RPMI7951 (cell line): ENCODE measurements around the gene COX7B. TPM values are rescaled to one million over a fixed set of nuclear protein-coding genes. Genes with fewer than 3 reads are reported as not detected.
"Not testable (repeated sequence)": the region's sequence is repeated elsewhere in the genome, so short reads cannot be mapped to it uniquely, and the experiment has no call there.

Experiments used
- DNase-seq: peaks from one replicate; pipeline ENCODE4 v3.0.0-alpha.2; 2012; ENCODE audit warnings: low read depth
- total RNA-seq: library from RNA; depleted of rRNA; stranded (reverse); fragments of >200 nt; shearing (Covaris generic); gene quantifications from 2 replicates; pipeline ENCODE4 v1.2.3, GENCODE V29; 2014; rRNA removed

Gene COX7B, protein sequence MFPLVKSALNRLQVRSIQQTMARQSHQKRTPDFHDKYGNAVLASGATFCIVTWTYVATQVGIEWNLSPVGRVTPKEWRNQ
- total RNA-seq, result 915 and 1,058 TPM in 2 replicates

DNA sequence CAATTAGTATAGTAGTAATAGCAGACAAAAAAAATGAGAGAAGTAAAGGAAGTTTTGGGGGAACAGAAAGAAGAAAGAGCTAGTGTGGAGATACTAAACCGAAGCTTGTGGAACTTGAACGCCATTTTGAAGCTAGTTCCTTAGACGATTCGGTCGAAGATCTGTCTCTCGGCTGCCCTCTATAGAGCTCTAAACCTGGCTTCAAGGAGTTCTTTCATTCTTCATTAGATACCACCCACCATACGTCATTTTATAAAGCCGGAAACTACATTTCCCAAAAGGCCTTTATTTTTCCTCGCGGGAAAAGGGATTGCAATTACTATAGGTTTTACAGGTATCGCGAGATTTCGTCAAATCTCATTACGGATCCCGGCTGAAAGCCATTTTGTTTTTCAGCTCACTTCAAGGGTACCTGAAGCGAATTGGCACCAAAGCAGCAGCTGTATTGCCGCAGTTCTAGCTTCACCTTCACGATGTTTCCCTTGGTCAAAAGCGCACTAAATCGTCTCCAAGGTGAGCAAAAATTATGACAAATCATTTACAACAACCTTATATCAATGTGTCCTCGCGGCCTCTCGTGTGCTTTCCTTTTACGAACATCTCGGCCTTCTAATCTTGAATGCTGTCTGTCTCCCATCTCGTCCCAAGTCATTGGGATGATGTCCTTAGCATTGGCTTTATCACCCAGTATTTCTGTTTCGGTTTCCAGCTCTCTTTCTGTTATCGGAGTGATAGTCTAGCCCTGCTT is at the start of gene COX7B:
TSS of gene COX7B (plus strand) at position 388 of the 748 bp plus-strand sequence. CDS start at position 474, 86 bp downstream.
- peak; percentile 98 for DNase-seq

DNA sequence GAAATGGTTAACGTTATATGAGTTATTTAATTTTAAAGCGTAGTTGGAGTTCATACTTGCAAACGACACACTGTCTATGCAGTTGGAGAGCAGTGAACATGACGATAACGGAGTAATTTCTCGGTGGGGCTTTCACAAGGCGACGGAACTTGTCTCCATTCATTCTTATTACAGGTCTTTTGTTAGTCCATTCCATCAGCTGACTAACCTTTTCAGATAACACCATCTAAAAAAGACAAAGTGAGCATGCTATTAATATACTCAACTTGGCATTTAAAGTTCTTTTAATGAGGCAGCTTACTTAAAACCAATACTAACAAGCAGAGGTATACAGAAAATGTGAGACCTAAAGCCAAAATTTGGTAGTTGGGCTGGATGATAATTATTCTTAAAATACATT is 23.9 kb upstream of the COX7B start:
- no peak for DNase-seq

DNA sequence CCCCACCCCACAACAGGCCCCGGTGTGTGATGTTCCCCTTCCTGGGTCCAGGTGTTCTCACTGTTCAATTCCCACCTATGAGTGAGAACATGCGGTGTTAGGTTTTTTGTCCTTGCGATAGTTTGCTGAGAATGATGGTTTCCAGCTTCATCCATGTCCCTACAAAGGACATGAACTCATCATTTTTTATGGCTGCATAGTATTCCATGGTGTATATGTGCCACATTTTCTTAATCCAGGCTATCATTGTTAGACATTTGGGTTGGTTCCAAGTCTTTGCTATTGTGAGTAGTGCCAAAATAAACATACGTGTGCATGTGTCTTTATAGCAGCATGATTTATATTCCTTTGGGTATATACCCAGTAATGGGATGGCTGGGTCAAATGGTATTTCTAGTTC is 17.9 kb upstream of the COX7B start:
- DNase-seq, result not testable (repeated sequence)

DNA sequence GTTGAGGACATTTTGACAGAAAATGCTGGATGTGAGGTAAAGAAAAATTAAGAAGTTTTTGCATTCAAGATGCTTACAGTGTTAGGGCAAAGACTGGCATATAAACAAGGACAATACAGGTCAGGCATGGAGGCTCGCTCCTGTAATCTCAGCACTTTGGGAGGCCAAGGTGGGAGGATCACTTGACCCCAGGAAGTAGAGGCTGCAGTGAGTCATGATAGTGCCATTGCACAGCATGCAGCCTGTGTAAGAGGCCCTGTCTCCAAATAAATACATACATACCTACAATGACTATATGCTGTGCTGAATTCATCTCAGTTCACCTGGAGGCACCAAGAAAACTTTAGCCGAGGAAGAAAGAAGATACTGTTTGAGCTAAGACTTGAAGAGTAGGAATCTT is 6.4 kb upstream of the COX7B start:
- DNase-seq, result no peak

DNA sequence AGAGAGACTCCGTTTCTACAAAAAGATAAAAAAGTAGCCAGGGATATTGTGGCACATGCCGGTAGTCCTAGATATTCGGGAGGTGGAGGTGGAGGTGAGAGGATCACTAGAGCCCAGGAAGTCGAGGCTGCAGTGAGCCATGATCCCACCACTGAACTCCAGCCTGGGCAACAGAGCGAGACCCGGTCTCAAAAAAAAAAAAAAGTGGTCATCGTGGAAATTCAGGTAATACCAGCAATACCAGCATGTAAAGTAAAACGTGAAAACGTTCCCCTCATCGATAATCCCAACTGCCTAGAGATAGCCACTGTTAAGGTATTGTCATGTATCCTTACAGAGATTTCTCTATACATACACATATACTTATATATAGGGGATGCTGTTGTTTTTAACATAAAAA is 5.6 kb upstream of the COX7B start:
- DNase-seq, result no peak

DNA sequence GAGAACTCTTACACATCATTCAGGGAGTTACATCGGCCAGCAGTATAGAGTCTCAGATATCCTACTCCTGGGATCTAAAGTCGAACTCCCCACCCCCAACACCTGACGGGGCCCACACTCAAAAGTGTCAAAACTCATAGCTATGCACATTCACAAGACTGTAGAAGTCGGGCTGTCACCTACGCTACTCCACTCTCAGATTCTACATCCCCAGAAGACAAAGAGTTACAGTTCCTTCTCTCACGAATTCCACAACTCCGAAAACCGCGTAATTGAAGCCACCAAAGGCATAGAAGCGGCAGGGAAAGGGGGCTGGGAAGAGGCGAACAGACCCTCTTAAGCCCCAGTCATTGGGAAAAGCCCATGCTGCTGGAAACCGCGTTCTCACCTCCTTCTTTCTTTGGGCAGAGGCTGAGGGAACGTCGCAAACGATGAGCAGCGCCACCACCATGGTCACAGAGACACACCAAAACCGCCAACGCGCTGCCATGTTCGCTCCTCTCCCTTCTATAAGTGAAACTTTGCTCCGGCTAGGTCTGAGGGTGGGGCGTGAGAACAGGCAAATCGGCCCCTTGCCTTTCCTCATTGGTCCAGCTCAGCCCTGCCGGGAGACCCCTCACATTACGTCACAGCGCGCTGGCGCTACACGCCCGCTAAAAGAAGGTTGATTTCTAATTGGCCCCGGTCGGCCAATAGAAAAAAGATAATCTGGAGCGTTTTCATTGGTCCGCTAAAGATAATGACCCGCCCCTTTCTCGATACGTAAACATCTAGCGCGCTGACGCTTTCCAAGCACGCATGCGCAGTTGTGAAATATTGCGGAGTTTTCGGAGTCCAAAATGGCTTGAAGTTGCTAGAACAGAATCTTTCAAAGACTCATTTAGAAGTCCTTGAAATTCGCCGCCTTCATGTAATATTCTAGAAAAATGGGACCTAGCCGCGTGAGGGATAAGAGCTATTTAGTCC is 4.1 kb upstream of the COX7B start, which contains the start of gene MAGT1:
TSS of gene MAGT1 (minus strand) at position 515 of the 966 bp plus-strand sequence. CDS start at position 490, 25 bp downstream.
- peak; percentile 98 for DNase-seq

DNA sequence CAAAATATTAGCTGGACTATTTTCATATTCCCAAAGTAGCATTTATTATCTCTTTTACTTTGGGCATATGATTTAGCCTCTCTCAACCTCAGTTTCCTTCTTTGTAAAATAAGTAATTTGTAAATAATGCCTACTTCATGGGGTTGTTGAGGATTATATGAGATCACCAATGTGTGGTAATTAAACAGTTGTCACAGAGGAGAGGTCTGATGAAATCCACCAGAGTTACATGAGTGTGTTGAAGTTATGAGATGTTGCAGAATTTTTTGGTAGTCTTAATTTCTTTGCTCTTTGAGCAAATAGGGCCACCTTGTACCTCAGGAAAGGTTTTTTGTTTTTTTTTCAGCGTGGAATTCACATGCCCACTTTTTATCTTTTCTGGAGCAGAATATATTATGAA is 1.4 kb downstream of the COX7B start:
- no peak for DNase-seq

DNA sequence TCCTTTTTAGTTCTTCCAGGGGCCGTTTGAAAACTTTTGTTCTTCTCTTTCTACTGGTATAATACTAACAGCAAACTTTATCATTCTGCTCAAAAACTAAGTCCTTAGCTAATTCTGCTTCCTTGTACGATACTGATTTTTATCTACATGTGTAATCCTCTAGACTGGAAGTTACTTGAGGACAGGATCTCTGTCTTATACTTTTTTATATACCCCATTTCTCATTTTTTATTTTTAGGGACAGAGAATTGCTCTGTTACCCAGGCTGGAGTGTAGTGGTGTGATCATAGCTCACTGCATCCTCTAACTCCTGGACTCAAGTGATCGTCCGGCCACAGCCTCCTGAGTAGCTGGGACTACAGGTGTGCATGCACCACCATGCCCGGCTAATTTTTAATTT is 2.2 kb downstream of the COX7B start:
- DNase-seq, result no peak

DNA sequence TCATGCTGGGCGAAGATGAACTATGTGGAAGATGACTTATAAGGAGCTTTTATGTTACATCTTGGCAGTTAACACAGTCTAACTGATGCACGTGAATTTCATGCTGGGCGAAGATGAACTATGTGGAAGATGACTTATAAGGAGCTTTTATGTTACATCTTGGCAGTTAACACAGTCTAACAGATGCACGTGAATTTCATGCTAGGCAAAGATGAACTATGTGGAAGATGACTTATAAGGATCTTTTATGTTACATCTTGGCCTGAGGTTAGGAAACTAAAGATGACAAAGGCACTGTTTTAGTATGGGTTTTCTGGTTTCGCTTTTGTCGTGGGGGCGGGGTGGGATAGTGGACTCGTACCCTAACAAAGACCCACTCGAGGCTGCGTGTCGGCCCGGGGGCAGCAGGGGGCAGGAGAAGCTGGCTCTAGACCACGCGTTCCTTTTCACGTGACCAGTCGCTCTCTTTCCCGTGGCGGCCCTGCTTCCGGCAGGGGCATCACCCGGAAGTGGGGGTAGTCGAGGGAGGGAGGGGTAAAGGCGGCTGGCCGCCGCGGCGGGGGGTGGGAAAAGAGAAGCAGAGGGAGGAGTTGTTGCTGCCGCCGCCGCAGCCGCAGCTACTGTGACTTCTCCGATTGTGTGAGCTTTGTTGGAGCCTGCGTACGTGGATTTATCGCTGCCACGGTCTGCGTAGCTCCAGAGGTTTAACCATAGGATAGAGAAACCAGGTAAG is 11.0 kb downstream of the COX7B start, which contains the start of gene ATP7A:
TSS of gene ATP7A (plus strand) at position 586 of the 733 bp plus-strand sequence. CDS start 60,949 bp downstream, outside the sequence.
- peak; percentile 94 for DNase-seq

DNA sequence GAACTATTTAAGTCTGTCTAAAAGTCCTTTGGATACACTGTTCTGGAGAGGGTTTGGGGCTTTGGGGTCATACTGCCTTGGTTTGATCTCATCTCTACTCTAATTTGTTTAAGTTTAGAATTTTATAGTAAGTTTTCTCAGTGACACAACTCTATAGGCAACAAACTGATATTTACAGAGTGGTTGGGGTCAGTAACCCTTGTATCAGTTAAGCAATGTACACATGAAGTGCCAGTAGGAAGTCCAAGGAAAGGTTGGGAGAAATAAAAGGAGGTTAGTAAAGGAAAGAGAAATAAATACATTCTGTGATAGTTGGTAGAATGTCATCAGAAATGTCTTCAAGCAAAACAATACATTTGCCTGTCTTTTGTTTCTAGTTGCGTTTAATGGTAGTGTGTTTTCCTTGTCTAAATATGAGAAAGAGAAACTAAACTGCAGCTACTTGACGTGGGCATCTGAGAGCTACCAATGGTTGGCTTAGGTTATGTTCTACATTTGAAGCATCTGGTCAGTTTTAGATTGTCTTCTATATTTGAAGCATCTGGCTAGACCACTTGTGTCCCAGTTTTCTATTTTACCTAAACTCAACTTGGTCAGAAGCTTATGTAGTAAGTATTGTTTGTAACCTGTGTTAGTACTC is 18.1 kb downstream of the COX7B start:
- DNase-seq, result no peak

DNA sequence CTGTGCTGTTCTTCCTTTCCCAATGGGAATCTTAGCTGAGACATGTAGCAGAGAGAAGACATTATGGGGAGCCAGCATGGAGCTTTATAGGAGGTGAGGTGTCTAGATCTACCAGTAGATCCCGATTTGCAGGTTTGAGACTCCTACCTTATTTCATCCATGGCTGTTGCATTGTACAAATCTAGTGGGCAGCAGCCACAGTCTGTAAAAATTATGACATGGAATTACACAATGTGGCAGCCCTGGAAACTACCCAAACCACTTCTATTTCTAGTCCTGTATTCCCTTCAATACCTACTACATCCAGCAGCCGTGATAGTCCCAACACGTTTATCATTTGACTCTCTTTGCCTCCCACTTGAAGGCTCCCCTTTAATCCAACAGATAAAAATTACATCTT is 19.3 kb downstream of the COX7B start:
- DNase-seq, result peak; percentile 28

DNA sequence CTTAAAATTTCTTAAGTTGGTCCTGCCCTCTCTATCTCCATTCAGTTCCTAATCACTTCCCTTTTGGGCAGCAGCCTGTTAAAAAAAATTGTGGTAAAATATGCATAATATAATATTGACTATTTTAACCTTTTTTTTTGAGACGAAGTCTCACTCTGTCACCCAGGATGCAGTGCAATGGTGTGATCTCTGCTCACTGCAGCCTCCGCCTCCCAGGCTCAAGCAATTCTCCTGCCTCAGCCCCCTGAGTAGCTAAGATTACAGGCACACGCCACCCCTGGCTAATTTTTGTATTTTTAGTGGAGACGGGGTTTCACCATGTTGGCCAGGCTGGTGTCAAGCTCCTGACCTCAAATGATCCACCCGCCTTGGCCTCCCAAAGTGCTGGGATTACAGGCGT is 20.1 kb downstream of the COX7B start:
- not testable (repeated sequence) for DNase-seq

DNA sequence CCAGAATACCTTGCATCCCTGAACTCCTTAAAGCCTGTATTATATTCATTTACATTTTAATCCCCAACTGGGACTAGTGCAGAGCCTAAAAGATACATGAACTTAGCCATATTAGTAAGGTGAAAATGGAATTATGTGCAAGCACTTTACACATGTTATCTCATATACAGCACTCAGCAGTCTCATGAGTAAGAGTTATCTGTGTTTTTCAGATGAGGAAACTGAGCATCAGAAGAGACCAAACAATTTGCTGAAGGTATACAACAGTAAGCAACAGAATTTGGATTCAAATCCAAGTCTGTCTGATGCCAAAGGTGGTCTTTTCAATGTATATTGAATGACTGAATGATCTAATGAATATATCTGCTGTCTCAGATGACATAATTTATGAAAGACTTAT is 23.5 kb downstream of the COX7B start:
- no peak for DNase-seq

DNA sequence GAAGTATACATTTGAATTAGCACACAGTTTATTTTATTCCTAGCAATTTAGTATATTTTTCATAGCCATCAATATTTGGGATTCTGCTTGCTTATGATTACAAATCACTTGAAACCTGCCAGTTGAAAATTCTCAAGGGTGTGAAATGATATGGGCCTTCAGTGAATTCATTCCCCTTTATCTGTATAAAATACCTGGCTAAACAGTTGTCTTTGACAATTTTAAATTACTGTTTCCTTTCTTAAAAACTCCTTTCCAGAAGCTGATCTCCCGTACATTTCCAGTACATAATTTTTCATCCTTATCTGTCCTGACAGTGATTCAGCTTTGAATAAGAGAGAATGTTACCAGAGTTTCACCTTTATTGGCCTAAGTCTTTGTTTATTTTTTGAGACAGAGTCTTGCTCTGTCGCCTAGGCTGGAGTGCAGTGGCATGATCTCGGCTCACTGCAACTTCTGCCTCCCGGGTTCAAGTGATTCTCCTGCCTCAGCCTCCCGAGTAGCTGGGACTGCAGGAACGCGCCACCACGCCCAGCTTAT is 25.1 kb downstream of the COX7B start:
- no peak for DNase-seq

DNA sequence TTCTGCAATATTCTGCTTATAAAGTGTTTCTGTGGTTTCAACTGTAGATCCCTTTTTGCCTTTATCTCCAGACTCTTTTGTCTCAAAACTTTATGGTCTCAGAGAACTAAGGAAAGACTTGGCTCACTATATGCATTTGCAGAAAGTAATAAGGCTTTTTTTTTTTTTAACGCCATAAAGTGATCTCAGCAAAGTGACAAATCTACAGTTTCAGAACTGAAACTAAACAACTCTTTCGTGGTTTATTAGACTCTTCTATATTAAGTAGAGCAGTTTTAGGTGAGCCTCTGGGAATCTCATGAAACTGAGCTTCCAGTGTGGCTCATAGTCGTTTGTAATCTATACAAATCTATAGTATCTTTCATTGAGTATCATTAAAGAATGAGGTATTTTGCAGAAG is 26.5 kb downstream of the COX7B start:
- DNase-seq, result no peak

DNA sequence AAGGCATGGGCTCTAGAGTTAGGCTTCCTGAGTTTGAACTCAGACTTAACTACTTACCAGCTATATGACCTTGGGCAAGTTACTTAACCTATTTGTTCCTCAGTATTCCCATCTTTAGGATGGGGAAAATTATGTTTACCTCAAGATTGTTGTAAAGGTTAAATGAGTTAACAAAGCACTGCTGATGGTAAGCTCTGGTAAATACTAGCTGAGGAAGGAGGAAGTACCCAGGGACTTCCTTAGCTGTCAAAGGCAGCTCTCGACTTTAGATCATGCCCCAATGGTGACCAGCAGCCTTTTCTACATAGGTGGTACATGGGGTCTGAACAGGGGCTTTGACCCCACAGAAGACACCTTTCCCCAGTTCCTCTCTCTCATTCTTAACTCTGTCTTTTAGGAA is 31.3 kb downstream of the COX7B start:
- DNase-seq, result no peak

DNA sequence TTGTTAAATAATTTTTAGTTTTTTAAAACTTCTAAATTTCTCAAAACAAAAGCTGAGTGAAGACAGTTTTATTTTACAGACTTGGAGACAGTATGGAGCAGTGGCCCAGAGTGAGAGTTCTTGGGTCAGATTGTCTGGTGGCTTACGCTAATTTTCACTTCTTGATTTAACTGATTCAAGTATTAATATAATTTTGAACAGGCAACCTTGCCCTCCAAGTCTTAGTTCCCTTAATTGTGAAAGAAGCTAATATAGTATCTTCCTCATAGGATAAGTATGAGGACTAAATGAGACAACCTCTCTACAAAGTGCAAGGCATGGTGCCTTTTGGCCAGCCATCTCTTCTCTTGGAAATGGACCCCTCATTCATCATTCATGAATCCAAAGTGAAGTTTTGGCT is 36.6 kb downstream of the COX7B start:
- no peak for DNase-seq

DNA sequence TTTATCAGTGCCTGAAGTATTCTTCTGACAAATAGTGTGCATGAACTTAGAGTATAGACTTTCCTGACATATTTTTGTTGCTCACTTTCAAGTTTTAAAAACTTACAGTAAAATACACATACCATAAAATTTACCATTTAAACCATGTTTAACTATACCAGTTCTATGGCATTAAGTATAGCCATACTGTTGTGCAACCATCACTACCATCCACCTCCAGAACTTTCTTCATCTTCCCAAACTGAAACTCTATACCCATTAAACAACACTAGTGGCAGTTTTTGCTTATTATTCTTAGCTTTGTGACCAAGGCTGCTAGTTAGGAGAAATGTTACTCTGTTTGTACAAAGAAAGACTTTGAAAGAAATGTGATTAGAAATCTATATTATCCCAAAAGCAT is 37.0 kb downstream of the COX7B start:
- no peak for DNase-seq

DNA sequence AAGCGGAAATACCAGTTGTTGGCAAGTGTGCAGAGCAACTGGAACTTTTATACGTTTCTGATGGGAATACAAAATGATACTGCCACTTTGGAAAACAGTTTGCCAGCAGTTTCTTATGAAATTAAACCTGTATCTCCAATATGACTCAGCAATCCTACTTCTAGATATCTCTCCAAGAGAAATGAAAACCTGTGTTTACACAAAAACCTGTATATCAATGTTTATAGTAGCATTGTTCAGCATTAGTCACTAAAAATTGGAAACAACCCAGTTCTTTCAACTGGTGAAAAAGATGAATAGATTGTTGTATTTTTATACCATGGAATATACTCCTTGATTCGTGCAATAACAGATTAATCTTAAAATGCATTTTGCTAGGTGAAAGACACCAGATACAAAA is 38.0 kb downstream of the COX7B start:
- DNase-seq, result peak; percentile 34

DNA sequence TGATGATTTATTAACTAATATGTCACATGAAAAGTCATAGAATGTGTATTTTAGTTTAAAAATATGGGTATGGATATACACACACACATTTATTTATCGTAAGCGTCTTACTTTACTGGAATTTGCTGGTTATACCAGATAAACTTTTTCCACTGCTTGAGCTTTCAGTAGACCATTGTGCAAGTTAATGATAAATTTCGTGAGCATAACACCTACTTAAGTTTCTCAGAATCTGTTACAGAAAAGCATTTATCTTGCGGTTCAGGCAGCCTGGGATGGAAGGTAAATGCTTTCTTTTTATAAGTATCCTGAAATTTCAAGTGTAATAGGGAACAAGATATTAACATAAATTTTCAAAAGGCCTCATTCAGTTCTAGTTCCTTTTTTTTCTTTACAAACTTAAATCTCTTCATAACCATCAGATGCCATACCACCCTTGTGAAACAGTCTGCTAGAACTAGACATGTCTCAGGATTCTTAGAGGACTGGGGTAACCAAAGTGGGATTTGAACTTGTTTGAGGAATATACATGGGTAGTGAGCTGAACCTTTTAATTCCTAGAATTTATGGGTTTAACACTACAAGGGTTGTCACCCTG is 38.9 kb downstream of the COX7B start:
- DNase-seq, result no peak
